Measurements from ENCODE around the gene USP34. TPM values are rescaled to one million over a fixed set of nuclear protein-coding genes. Genes with fewer than 3 reads are reported as not detected.

USP34 gene, protein sequence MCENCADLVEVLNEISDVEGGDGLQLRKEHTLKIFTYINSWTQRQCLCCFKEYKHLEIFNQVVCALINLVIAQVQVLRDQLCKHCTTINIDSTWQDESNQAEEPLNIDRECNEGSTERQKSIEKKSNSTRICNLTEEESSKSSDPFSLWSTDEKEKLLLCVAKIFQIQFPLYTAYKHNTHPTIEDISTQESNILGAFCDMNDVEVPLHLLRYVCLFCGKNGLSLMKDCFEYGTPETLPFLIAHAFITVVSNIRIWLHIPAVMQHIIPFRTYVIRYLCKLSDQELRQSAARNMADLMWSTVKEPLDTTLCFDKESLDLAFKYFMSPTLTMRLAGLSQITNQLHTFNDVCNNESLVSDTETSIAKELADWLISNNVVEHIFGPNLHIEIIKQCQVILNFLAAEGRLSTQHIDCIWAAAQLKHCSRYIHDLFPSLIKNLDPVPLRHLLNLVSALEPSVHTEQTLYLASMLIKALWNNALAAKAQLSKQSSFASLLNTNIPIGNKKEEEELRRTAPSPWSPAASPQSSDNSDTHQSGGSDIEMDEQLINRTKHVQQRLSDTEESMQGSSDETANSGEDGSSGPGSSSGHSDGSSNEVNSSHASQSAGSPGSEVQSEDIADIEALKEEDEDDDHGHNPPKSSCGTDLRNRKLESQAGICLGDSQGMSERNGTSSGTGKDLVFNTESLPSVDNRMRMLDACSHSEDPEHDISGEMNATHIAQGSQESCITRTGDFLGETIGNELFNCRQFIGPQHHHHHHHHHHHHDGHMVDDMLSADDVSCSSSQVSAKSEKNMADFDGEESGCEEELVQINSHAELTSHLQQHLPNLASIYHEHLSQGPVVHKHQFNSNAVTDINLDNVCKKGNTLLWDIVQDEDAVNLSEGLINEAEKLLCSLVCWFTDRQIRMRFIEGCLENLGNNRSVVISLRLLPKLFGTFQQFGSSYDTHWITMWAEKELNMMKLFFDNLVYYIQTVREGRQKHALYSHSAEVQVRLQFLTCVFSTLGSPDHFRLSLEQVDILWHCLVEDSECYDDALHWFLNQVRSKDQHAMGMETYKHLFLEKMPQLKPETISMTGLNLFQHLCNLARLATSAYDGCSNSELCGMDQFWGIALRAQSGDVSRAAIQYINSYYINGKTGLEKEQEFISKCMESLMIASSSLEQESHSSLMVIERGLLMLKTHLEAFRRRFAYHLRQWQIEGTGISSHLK (N-terminal part only)
- total RNA-seq, result 108 TPM
- long read RNA-seq, partial matches to known transcripts, result 17 of 29 reads
- long read RNA-seq, other reads (novel, unspliced or antisense), result 11 of 29 reads

DNA sequence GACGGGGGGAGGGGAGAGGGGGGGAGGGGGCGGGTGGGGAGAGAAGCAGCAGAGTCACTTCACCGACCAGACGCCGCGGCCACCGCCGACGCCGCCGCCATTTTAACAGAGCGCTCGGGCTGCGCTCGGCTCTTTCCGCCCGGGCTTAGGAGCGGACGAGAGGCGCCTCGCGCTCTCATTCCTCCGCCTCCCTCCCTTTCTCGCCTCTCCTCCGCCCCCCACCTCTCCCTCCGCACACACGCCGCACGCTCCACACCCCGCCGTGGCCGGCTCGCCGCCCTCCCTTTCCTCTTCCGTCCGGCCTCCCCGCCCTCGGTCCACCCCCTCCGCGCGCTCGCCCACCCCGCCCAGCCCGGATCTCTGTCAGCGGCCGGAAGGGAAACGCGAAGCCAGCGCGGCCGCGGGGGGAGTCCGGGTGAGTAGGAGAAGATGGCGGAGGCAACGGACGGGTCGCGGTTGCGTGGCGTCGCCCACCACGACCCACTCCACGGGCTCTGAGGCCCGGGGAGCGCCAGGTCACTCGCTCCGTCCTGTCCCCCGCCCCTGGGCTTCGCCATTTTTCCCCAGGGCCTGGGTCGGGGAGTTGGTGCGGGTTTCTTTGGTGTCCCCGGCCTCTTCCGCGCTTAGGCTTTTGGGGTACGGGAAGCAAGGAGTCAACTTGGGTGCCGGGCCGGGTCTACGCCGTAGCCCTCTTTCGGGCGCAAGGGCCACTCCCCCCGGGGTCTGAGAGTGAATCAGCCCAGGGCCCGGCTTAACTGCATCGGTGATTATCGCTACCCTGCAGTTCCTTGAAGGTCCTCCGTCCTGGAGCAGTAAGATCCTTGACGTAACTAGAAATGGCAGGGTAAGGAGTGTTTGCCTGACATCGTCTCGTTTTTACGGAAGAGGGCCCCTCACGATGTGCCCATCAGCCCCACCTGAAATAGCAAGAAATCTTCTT is at the start of gene USP34:
TSS of gene USP34 (minus strand) at position 123 of the 940 bp plus-strand sequence. CDS start 395 bp downstream, outside the sequence.
- Histone ChIP-seq H3K4me3 (peak within 1 kb of the TSS; percentile 64), H3K9me3 (no peaks in the 10 kb centered on the region), H3K27ac (peak within 1 kb of the TSS; percentile 97), H3K27me3 (ENCODE audit: low read depth) (no peaks in the 10 kb centered on the region), H3K4me1 (peaks cover 42% of the 10 kb centered on the region), H3K36me3 (peaks cover 11% of the 10 kb centered on the region)
- TF ChIP-seq, protein P1, sequence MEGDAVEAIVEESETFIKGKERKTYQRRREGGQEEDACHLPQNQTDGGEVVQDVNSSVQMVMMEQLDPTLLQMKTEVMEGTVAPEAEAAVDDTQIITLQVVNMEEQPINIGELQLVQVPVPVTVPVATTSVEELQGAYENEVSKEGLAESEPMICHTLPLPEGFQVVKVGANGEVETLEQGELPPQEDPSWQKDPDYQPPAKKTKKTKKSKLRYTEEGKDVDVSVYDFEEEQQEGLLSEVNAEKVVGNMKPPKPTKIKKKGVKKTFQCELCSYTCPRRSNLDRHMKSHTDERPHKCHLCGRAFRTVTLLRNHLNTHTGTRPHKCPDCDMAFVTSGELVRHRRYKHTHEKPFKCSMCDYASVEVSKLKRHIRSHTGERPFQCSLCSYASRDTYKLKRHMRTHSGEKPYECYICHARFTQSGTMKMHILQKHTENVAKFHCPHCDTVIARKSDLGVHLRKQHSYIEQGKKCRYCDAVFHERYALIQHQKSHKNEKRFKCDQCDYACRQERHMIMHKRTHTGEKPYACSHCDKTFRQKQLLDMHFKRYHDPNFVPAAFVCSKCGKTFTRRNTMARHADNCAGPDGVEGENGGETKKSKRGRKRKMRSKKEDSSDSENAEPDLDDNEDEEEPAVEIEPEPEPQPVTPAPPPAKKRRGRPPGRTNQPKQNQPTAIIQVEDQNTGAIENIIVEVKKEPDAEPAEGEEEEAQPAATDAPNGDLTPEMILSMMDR (IDR thresholded peaks at IDR 0.05), result peak; percentile 7
- DNase-seq, result peak; percentile 97
- intact Hi-C loops (cut with DNase I), result no loop called here
- ATAC-seq, result peak; percentile 98

DNA sequence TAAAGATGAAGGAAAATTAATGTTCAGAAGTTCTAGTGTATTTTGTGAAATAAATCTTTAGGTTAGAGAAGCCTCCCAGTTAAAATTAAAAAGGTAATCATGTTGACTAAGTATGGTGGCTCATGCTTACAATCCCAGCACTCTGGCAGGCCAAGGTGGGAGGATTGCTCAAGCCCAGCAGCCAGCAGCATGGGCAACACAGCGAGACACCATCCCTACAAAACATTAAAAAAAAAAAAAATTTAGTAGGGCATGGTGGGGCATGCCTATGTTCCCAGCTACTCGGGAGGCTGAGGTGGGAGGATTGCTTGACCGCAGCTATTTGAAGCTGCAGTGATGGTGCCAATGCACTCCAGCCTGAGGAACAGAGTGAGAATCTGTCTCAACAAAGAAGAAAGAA is 49.4 kb upstream of the USP34 start:
- H3K27ac ChIP-seq, result no peak overlapping the region
- no peaks in the 10 kb centered on the region for H3K9me3 ChIP-seq
- ATAC-seq, result no peak
- no peaks in the 10 kb centered on the region for H3K4me1 ChIP-seq
- intact Hi-C loops (cut with DNase I), result no loop called here
- no peak overlapping the region for H3K4me3 ChIP-seq
- TF ChIP-seq, protein P1 (IDR thresholded peaks at IDR 0.05), result no peak
- no peak for DNase-seq
- H3K36me3 ChIP-seq, result peaks cover 87% of the 10 kb centered on the region
- H3K27me3 ChIP-seq (ENCODE audit: low read depth), result no peaks in the 10 kb centered on the region

DNA sequence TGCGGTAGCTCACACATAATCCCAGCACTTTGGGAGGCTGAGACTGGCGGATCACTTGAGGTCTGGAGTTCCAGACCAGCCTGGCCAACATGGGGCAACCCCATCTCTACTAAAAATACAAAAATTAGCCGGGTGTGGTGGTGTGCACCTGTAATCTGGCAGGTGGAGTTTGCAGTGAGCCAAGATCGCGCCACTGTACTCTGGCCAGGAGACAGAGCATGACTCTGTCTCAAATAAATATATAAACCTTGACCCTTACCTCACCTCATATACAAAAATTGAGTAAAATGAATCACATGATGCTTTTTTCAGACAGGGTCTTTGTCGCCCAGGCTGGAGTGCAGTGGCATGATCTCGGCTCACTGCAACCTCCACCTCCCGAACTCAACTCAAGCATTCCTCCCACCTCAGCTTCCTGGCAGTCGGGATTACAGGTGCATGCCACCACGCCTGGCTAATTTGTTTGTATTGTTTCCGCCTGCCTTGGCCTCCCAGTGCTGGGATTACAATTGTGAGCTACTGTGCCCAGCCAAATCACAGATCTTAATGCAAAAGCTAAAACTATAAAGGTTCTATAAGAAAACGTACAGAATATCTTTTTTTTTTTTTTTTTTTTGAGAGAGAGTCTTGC is 42.0 kb upstream of the USP34 start:
- no peak for ATAC-seq
- H3K4me3 ChIP-seq, result no peak overlapping the region
- no peaks in the 10 kb centered on the region for H3K9me3 ChIP-seq
- peaks cover 98% of the 10 kb centered on the region for H3K36me3 ChIP-seq
- H3K27me3 ChIP-seq (ENCODE audit: low read depth), result no peaks in the 10 kb centered on the region
- no peaks in the 10 kb centered on the region for H3K4me1 ChIP-seq
- DNase-seq, result no peak
- intact Hi-C loops (cut with DNase I), result no loop called here
- TF ChIP-seq, protein P1 (IDR thresholded peaks at IDR 0.05), result no peak
- no peak overlapping the region for H3K27ac ChIP-seq

DNA sequence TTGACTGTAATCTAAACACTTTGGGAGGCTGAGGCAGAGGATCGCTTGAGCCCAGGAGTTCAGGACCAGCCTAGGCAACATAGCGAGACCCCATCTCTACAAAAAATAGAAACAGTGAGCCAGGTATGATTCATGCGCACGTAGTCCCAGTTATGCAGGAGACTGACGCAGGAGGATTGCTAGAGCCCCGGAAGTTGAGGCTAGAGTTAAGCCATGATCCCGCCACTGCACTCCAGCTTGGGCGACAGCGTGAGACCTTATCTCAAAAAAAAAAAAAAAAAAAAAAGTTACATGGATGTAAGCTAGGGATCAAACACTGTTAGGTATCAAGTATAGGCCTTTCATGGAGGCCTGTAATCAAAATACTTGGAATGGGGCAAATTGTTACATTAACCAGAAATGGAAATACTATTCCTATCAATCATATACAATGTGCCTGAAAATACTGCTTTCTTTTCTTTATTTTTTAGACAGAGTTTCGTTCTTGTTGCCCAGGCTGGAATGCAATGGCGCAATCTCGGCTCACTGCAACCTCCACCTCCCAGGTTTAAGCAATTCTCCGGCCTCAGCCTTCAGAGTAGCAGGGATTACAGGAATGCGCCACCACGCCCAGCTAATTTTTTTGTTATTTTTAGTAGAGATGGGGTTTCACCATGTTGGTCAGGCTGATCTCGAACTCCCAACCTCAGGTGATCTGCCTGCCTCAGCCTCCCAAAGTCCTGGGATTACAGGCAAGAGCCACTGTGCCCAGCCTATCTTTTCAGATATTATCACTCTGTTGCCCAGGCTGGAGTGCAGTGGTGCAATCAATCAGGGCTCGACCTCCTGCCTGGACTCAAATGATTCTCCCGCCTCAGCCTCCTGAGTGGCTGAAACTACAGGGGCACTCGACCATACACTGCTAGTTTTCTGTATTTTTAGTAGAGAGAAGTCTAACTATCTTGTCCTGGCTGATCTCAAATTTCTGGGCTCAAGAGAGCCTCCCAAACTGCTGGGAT is 40.1 kb upstream of the USP34 start:
- H3K4me3 ChIP-seq, result no peak overlapping the region
- no peaks in the 10 kb centered on the region for H3K9me3 ChIP-seq
- H3K27ac ChIP-seq, result no peak overlapping the region
- intact Hi-C loops (cut with DNase I), result no loop called here
- TF ChIP-seq, protein P1 (IDR thresholded peaks at IDR 0.05), result no peak
- no peak for DNase-seq
- H3K27me3 ChIP-seq (ENCODE audit: low read depth), result no peaks in the 10 kb centered on the region
- no peaks in the 10 kb centered on the region for H3K4me1 ChIP-seq
- peaks cover 90% of the 10 kb centered on the region for H3K36me3 ChIP-seq
- ATAC-seq, result no peak

Measured in lower lobe of right lung (tissue), 2 donors.